ENCODE data around the gene SRRM2. TPM values are rescaled to one million over a fixed set of nuclear protein-coding genes. Genes with fewer than 3 reads are reported as not detected.

Gene SRRM2
- total and polyA plus RNA-seq, 9 of the 15 experiments (the other 6 are each of a cell fraction or from before 2014, with no cell fraction given), result 26.7 to 563 (median 81.1) TPM

GRCh38 chr16:2713985-2714774 lies 38.3 kb upstream of the SRRM2 start:
- Histone ChIP-seq H3K27me3 (ENCODE audit: control insufficient read depth in 2 of 2, insufficient read depth in 2 of 2, low read length in 2 of 2) (peaks cover 19 to 35% of the 10 kb centered on the region in 2 experiments; a peak in 4 of 5 replicates), H3K36me3 (ENCODE audit: control insufficient read depth, insufficient read depth, low read length) (no peaks in the 10 kb centered on the region), H3K27ac (ENCODE audit: extremely low read depth, low read depth, low read length) (no peak overlapping the region), H3K4me2 (ENCODE audit: insufficient read depth, low read length) (no peak overlapping the region), H4K20me1 (replicated peaks; ENCODE audit: control insufficient read depth, insufficient read depth, low read length) (peaks cover 4% of the 10 kb centered on the region; the same call in 1 of the 2 replicates), H3K4me1 (replicated peaks in 1 of 2; ENCODE audit: control insufficient read depth in 2 of 2, insufficient read depth in 2 of 2, low read length in 2 of 2) (peaks cover 0 to 68% of the 10 kb centered on the region in 2 experiments; a peak in 2 of 5 replicates), H3K9me3 (replicated peaks; ENCODE audit: control insufficient read depth, insufficient read depth, low read depth, low read length) (no peaks in the 10 kb centered on the region), H3K9me1 (ENCODE audit: control insufficient read depth, insufficient read depth, low read length) (no peaks in the 10 kb centered on the region), H3K79me2 (ENCODE audit: control insufficient read depth, insufficient read depth, low read length) (no peaks in the 10 kb centered on the region), H2AFZ (ENCODE audit: low read depth, low read length) (no peak overlapping the region), H3K9ac (ENCODE audit: insufficient read depth in 1 of 2, low read depth in 2 of 2, low read length in 2 of 2) (peak overlapping the region in 1 of 2 experiments; percentile 35; a peak in 1 of 4 replicates), H3K4me3 (no peak overlapping the region)
- WGBS (ENCODE audit: insufficient coverage, low coverage, missing lambda C conversion rate), result 13% methylated on average over 27 of the region's 28 CpGs
- in situ Hi-C loops (cut with MboI) (no loop called here), intact Hi-C loops (cut with micrococcal nuclease) (no loop called here)
- TF ChIP-seq CBX8 (IDR thresholded peaks at IDR 0.05; ENCODE audit: borderline replicate concordance, extremely low read depth, low read depth, low read length, poor library complexity, severe bottlenecking), result no peak
- TF ChIP-seq E4F1 (CRISPR knock-in tag; IDR thresholded peaks at IDR 0.05; ENCODE audit: borderline replicate concordance), result no peak
- no peak for TF ChIP-seq ZNF311 (CRISPR knock-in tag; IDR thresholded peaks at IDR 0.05)
- no peak for TF ChIP-seq NONO (IDR thresholded peaks at IDR 0.05; ENCODE audit: low read depth in 2 of 2, low read length in 1 of 2)
- no peak for TF ChIP-seq HMG20A (CRISPR knock-in tag; conservative IDR thresholded peaks at IDR 0.05)
- ChIA-PET CTCF (ENCODE audit: low intra/inter-chr PET ratio) (no interaction called here), POLR2A (interaction anchor here (1.1 kb wide), 1 partner anchor 10 kb away, joined by 5 read pairs; no protein-coding TSS in a partner anchor)
- BruUV-seq (replicated peaks), result no TSS peak
- FAIRE-seq (no peak), ATAC-seq (no peak), DNase-seq (ENCODE audit: extremely low read depth in 1 of 4, low spot score in 3 of 4) (no peak)
